ENCODE data around the gene TYW3.

TYW3 gene

DNA sequence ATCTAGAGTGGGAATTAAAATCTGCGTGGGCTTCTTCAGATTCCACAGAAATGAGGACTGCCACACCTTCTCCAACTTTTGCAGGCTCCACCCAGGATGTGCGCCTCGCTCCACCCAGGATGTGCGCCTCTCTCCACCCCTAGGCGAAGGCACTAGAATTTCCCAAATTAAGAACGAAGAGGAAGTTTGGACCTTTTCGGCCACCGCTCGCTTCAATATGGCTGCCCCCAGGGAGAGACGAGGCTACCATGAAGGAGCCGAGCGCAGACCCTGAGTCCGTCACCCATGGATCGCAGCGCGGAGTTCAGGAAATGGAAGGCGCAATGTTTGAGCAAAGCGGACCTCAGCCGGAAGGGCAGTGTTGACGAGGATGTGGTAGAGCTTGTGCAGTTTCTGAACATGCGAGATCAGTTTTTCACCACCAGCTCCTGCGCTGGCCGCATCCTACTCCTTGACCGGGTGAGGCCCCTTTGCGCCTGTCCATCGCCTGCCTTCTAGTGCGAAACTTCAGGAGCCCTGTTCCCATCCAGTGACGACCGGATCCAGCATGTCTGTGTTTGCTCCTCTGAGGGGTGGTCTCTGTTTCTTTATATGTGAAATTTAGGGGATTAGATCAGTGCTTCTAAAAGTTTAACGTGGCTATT lies at the start of gene TYW3, which contains the start of gene CRYZ:
TYW3 (plus strand) TSS at position 193 of the 644 bp plus-strand sequence; CDS start at position 286, 93 bp downstream.
CRYZ (minus strand) TSS at position 91 of the 644 bp plus-strand sequence. CDS start 8,229 bp downstream, outside the sequence.
- DNase-seq: peak; percentile 89

DNA sequence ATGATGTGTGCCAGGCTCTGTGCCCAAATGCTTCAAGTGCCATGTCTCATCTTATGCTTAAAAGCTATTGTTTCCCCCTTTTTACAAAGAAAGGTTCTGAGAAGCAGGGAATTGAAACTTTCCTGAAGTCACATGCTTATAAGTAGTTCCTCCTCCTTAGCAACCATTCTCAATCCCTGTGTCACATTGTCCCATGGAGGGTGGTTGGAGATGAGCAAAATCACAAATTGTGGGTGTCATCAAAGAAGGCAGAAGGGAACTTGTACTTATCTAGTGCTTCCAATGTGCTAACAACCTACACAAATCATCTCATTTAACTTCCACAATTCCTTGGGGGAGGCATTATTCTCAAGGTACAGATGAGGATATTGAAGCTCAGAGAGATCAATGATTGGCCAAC lies 49.3 kb upstream of the TYW3 start:
- DNase-seq: no peak

DNA sequence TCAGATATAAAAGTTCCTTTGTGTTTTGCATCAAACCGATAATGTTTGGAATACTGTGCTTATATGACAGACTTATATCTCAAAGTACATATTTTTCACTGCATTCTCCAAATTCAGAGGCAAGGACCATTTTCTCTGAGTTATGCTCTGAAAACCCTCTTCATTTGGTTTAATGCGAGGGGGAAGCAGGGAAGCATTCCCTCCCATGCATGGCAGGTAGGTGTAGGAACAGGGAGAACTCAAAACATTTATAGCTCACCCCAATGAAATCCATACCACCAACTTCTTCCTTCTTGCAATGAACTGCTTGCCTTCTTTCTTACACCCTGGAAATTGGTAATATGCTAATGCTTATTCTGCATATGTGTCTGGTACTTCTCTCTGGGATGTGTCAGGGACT lies 48.7 kb upstream of the TYW3 start:
- DNase-seq: no peak

DNA sequence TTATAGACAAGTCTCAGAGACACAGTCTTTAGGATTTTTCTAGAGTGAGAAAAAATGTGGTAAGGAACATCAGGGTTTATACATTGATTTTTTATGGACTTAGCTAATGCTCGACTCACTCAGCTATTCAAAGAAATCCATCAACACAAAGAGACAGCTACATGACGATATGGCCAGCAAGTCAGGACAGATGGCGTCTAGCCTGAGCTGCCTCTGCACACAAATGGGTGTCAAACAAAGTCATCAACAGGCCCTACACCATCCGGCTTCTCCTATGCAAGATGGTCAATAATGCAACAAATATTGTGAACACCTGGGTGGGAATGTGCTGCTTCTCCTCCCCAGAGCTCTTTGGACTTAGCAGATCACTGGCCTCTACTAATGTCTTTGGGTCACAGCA lies 46.0 kb upstream of the TYW3 start:
- DNase-seq: no peak

GRCh38 chr1:74689621-74690363 lies 43.2 kb upstream of the TYW3 start:
- DNase-seq: peak; percentile 32

DNA sequence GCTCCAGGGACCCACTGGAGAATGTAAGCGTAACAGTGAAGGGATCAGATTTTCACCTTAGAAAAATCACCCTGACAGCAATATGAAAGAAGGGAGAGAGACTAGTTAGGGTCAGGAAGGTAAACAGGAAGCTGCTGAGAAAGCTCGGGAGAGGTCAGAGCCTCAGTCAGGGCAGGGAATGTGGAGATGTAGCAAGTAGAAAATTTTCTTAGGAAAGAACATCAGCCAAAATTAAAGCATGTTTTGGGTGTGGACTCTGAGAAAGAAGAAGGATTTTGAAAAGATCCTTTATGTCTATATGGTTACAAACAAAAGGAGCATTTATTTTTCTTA lies 42.6 kb upstream of the TYW3 start:
- DNase-seq: no peak

- DNase-seq: no peak
Observed at GRCh38 chr1:74690909-74691308, 42.0 kb upstream of the TYW3 start.

GRCh38 chr1:74693473-74693872 lies 39.5 kb upstream of the TYW3 start:
- peak; percentile 6 for DNase-seq

GRCh38 chr1:74697832-74698231 lies 35.1 kb upstream of the TYW3 start:
- no peak for DNase-seq

DNA sequence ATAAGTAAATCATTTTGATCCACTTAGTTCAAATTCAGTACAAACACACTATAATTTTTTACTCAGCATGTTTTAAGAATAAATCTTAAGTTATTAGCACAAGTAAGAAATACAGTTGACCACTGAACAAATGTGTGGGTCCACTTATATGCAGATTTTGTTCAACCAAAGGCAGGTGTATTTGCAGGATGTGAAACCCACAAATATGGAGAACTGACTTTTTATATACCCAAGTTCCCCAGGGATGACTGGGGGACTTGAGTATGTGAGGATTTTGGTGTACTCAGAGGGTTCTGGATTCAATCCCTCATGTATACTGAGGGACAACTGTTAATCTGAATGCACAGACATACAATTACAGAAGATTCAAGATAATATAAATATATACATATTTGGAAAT lies 33.6 kb upstream of the TYW3 start:
- DNase-seq: no peak

- no peak for DNase-seq
Observed at GRCh38 chr1:74703386-74704182, 29.4 kb upstream of the TYW3 start.

DNA sequence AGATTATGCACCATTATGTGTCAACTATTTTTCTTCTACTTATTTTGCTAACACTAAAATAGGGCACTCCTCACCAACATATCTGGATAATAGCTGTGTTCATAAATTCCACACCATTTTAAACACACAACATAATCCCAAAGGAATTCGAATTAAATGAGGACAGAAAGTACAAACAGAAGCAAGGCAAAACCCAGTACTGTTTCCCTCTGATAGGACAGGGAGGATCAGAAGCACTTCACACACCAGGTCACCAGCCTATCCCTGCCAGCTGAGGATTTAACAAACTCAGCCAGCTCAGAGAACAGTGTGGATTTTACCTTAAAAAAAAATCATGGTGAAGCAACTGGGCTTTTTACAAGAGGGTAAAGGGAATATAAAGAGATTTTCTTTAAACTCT lies 20.1 kb upstream of the TYW3 start:
- DNase-seq: no peak

DNA sequence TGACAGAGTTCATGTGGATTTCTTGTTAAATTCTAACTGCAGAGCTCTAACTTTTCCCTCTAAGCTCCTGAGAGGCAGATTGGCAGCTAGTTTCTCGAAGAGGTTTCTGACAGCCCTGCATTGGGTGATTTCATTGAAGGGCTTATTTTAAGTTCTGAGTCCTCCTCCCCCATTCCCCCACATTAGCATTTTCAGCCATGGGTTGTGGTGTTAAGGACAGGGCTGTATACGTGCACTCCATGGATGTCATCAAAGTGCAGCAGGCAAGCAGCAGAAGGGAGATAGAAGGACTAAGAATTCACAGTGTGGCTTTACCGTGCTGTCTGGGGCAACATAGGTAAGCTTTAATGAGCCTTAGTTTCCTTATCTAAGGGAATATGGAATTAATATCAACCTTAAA lies 19.1 kb upstream of the TYW3 start:
- no peak for DNase-seq

- no peak for DNase-seq
Observed at GRCh38 chr1:74714429-74715235, 18.3 kb upstream of the TYW3 start.

GRCh38 chr1:74715236-74715502 lies 17.8 kb upstream of the TYW3 start:
- no peak for DNase-seq

DNA sequence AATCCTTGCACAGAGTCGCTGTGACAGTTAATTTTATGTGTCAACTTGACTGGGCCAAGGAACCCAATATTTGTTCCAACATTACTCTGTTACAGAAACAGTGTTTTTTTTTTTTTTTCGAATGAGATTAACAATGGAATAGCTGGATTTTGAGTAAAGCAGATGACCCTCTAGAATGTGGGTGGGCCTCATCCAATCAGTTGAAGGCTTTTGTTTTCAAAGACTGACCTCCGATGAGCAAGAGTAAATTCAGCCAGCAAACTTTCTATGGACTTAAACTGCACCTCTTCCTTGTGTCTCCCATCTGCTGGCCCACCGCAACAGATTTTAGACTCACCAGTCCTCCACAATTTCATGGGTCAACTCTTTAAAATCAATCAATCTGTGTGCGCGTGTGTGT lies 17.1 kb upstream of the TYW3 start:
- DNase-seq: no peak

- DNase-seq: no peak
Observed at GRCh38 chr1:74716822-74717221, 16.1 kb upstream of the TYW3 start.

GRCh38 chr1:74717626-74718025 lies 15.3 kb upstream of the TYW3 start:
- DNase-seq: no peak

- no peak for DNase-seq
Observed at GRCh38 chr1:74726063-74726462, 6.9 kb upstream of the TYW3 start.

- DNase-seq: no peak
Observed at GRCh38 chr1:74728736-74729135, 4.2 kb upstream of the TYW3 start.

- DNase-seq: no peak
Observed at GRCh38 chr1:74729741-74730478, 3.0 kb upstream of the TYW3 start.

GRCh38 chr1:74731399-74732052 lies 1.4 kb upstream of the TYW3 start:
- no peak for DNase-seq
